CD14-positive monocyte (primary cell): ENCODE data around the gene JAG2. TPM values are rescaled to one million over a fixed set of nuclear protein-coding genes. Genes with fewer than 3 reads are reported as not detected.

Experiments
- DNase-seq, 3 donors: peaks; one replicate each; pipeline ENCODE4 v3.0.0-alpha.2; 2011 to 2022
- H2AFZ ChIP-seq: 2 replicates; pipeline ENCODE4 v1.6.0; 2012; ENCODE audit warnings: mild to moderate bottlenecking, low read depth, low read length, inconsistent platforms; ENCODE audit not compliant: insufficient read depth, poor library complexity, severe bottlenecking
- H3K27ac ChIP-seq, 2 donors: 1 replicate in 1 of 2; 2 replicates in 1 of 2; pipeline ENCODE4 v1.5.1; 2012 to 2013; ENCODE audit warnings: low read length in 2 of 2, control low read depth in 1 of 2, inconsistent platforms in 1 of 2, low read depth in 1 of 2, mild to moderate bottlenecking in 1 of 2
- H3K27me3 ChIP-seq, 2 donors: one replicate each; pipeline versions ENCODE4 v1.6.0 to v1.6.1; 2011 to 2013; ENCODE audit warnings: low read length in 2 of 2; ENCODE audit not compliant: control insufficient read depth in 2 of 2, insufficient read depth in 2 of 2
- H3K36me3 ChIP-seq, 2 donors: replicated peaks in 1 of 2; 1 replicate in 1 of 2; 2 replicates in 1 of 2; pipeline versions ENCODE4 v1.5.1 to v1.6.1; 2012 to 2013; ENCODE audit warnings: low read length in 2 of 2, control low read depth in 1 of 2, inconsistent platforms in 1 of 2, mild to moderate bottlenecking in 1 of 2; ENCODE audit not compliant: insufficient read depth in 2 of 2, control insufficient read depth in 1 of 2
- H3K4me1 ChIP-seq, 2 donors: 1 replicate in 1 of 2; 2 replicates in 1 of 2; pipeline versions ENCODE4 v1.5.1 to v1.6.1; 2012 to 2013; ENCODE audit warnings: low read length in 2 of 2, control low read depth in 1 of 2, inconsistent platforms in 1 of 2, mild to moderate bottlenecking in 1 of 2, moderate library complexity in 1 of 2; ENCODE audit not compliant: insufficient read depth in 2 of 2, control insufficient read depth in 1 of 2
- H3K4me2 ChIP-seq: replicated peaks from 2 replicates; pipeline ENCODE3; 2012; ENCODE audit warnings: low read length, moderate library complexity, mild to moderate bottlenecking; ENCODE audit not compliant: poor library complexity, severe bottlenecking; ENCODE audit errors: extremely low read depth
- H3K4me3 ChIP-seq, 3 experiments: fragments of 200-600 bp in 1 of 3; sonication (generic) in 1 of 3; replicated peaks in 1 of 3; 1 replicate in 2 of 3; 2 replicates in 1 of 3; pipeline ENCODE4 v1.5.1; 2011 to 2013; ENCODE audit warnings: low read length in 3 of 3, mild to moderate bottlenecking in 3 of 3, control low read depth in 2 of 3, low read depth in 2 of 3, inconsistent platforms in 1 of 3, moderate library complexity in 1 of 3
- H3K79me2 ChIP-seq: 2 replicates; pipeline ENCODE4 v1.6.0; 2012; ENCODE audit warnings: mild to moderate bottlenecking, control low read depth, inconsistent platforms, low read length, moderate library complexity; ENCODE audit not compliant: insufficient read depth
- H3K9ac ChIP-seq: 2 replicates; pipeline ENCODE4 v1.6.0; 2017; ENCODE audit warnings: low read length, mild to moderate bottlenecking; ENCODE audit not compliant: insufficient read depth, poor library complexity, severe bottlenecking
- H3K9me3 ChIP-seq, 2 donors: replicated peaks in 1 of 2; 1 replicate in 1 of 2; 2 replicates in 1 of 2; pipeline versions ENCODE4 v1.5.1 to v1.6.1; 2012 to 2013; ENCODE audit warnings: low read length in 2 of 2, control low read depth in 1 of 2; ENCODE audit not compliant: control insufficient read depth in 1 of 2, insufficient read depth in 1 of 2
- H4K20me1 ChIP-seq: 2 replicates; pipeline ENCODE4 v1.6.0; 2012; ENCODE audit warnings: mild to moderate bottlenecking, low read length, control low read depth, moderate library complexity; ENCODE audit not compliant: insufficient read depth
- H3K27ac Mint-ChIP-seq, 7 donors: one replicate each; pipeline ENCODE4 v1.8.0; 2020; ENCODE audit warnings: mild to moderate bottlenecking in 7 of 7, mixed read lengths in 7 of 7, moderate library complexity in 6 of 7, inconsistent platforms in 2 of 7
- H3K27me3 Mint-ChIP-seq, 3 donors: one replicate each; pipeline ENCODE4 v1.8.0; 2021 to 2022; ENCODE audit warnings: low read depth in 3 of 3, mild to moderate bottlenecking in 3 of 3, mixed read lengths in 3 of 3, moderate library complexity in 3 of 3, inconsistent platforms in 1 of 3
- H3K36me3 Mint-ChIP-seq, 2 donors: one replicate each; pipeline ENCODE4 v1.8.0; 2020; ENCODE audit warnings: mixed read lengths in 2 of 2, inconsistent platforms in 1 of 2, mild to moderate bottlenecking in 1 of 2
- H3K4me1 Mint-ChIP-seq: one replicate; pipeline ENCODE4 v1.8.0; 2020; ENCODE audit warnings: mild to moderate bottlenecking, mixed read lengths
- H3K4me3 Mint-ChIP-seq, 2 donors: one replicate each; pipeline ENCODE4 v1.8.0; 2020; ENCODE audit warnings: mild to moderate bottlenecking in 2 of 2, mixed read lengths in 2 of 2, moderate library complexity in 1 of 2
- H3K9me3 Mint-ChIP-seq, 7 donors: one replicate each; pipeline ENCODE4 v1.8.0; 2020 to 2022; ENCODE audit warnings: mixed read lengths in 7 of 7, mild to moderate bottlenecking in 6 of 7, moderate library complexity in 6 of 7, inconsistent platforms in 2 of 7
- CTCF ChIP-seq: fragments of 200-600 bp; IDR thresholded peaks from one replicate; pipeline ENCODE4 v1.8.0; 2022; ENCODE audit warnings: antibody characterized with exemption, mild to moderate bottlenecking
- WGBS: methylation state at CpG from one replicate; pipeline ENCODE4 v1.1.5; 2013; ENCODE audit warnings: missing lambda C conversion rate; ENCODE audit not compliant: insufficient coverage; 5-methylcytosine and 5-hydroxymethylcytosine counted together
- intact Hi-C, 2 donors: fragments of 100-400 bp; cut with micrococcal nuclease; formaldehyde crosslinking; loops; one replicate each; pipeline versions ENCODE4 v1.15.0 to v1.15.1; 2023
- polyA plus RNA-seq, 3 donors: library from polyadenylated mRNA; depleted of rRNA in 1 of 3; unstranded in 2 of 3; stranded (reverse) in 1 of 3; fragments of 300-500 nt in 2 of 3; fragments of >200 nt in 1 of 3; fragmentation: Illumina TruSeq in 2 of 3; gene quantifications; 1 replicate in 2 of 3; 2 replicates in 1 of 3; pipeline ENCODE4 v1.2.3, GENCODE V29; 2012 to 2021

Gene JAG2
- polyA plus RNA-seq, 3 donors: 1.2 TPM; not detected in 2

GRCh38 chr14:105154476-105154871, 14.1 kb downstream of the JAG2 start:
- DNase-seq: no peak
- H3K4me3 Mint-ChIP-seq: no peak overlapping the region
- TF ChIP-seq CTCF: no peak
- Histone ChIP-seq H2AFZ (no peak overlapping the region), H3K27me3 (no peaks in the 10 kb centered on the region), H3K9me3 (no peaks in the 10 kb centered on the region), H4K20me1 (no peaks in the 10 kb centered on the region), H3K4me3 (no peak overlapping the region), H3K79me2 (no peaks in the 10 kb centered on the region), H3K4me1 (no peaks in the 10 kb centered on the region), H3K27ac (no peak overlapping the region), H3K36me3 (no peaks in the 10 kb centered on the region), H3K9ac (no peak overlapping the region), H3K4me2 (no peak overlapping the region)
- intact Hi-C loops: no loop called here
- H3K4me1 Mint-ChIP-seq: no peaks in the 10 kb centered on the region
- no peak overlapping the region for H3K27ac Mint-ChIP-seq
- peaks cover 0 to 1% (median 0%) of the 10 kb centered on the region in 7 donors for H3K9me3 Mint-ChIP-seq
- 82% methylated on average over 12 of the region's 12 CpGs for WGBS
- H3K27me3 Mint-ChIP-seq: peaks cover 1 to 14% (median 5%) of the 10 kb centered on the region in 3 donors
- H3K36me3 Mint-ChIP-seq: no peaks in the 10 kb centered on the region

- H2AFZ ChIP-seq: no peak overlapping the region
- no peaks in the 10 kb centered on the region for H3K27me3 ChIP-seq
- Mint-ChIP-seq H3K4me3 (no peak overlapping the region), H3K27me3 (peaks cover 1 to 14% (median 5%) of the 10 kb centered on the region in 3 donors), H3K36me3 (no peaks in the 10 kb centered on the region), H3K9me3 (peaks cover 0 to 1% (median 0%) of the 10 kb centered on the region in 7 donors), H3K4me1 (no peaks in the 10 kb centered on the region), H3K27ac (no peak overlapping the region)
- WGBS: 92% methylated on average over 23 of the region's 26 CpGs
- intact Hi-C loops: no loop called here
- H4K20me1 ChIP-seq: no peaks in the 10 kb centered on the region
- no peak overlapping the region for H3K9ac ChIP-seq
- H3K36me3 ChIP-seq: no peaks in the 10 kb centered on the region
- no peak overlapping the region for H3K27ac ChIP-seq
- TF ChIP-seq CTCF: no peak
- no peak overlapping the region for H3K4me3 ChIP-seq
- DNase-seq: no peak
- no peak overlapping the region for H3K4me2 ChIP-seq
- H3K79me2 ChIP-seq: no peaks in the 10 kb centered on the region
- no peaks in the 10 kb centered on the region for H3K4me1 ChIP-seq
- no peaks in the 10 kb centered on the region for H3K9me3 ChIP-seq
Measured at GRCh38 chr14:105153739-105154475, 14.7 kb downstream of the JAG2 start.
